Measurements from ENCODE around the gene TXNDC12. TPM values are rescaled to one million over a fixed set of nuclear protein-coding genes. Genes with fewer than 3 reads are reported as not detected.

The TXNDC12 gene
- total and polyA plus RNA-seq, 2 donors (not counting 1 experiment from before 2014, with no cell fraction given), result 12.6 to 38.9 TPM

GRCh38 chr1:51998701-51999100 is 56.3 kb downstream of the TXNDC12 start:
- peaks cover 23% of the 10 kb centered on the region for H3K27me3 Mint-ChIP-seq
- Histone ChIP-seq H3K79me2 (ENCODE audit: control insufficient read depth, insufficient read depth, low read length) (no peaks in the 10 kb centered on the region), H3K4me3 (ENCODE audit: control extremely low read depth in 1 of 5, extremely low read depth in 1 of 5, insufficient read depth in 1 of 5, low read depth in 2 of 5, low read length in 4 of 5) (no peak overlapping the region), H3K4me1 (ENCODE audit: control insufficient read depth in 2 of 2, insufficient read depth in 2 of 2, low read length in 2 of 2) (no peaks in the 10 kb centered on the region), H3K9me3 (ENCODE audit: control extremely low read depth in 1 of 3, control insufficient read depth in 2 of 3, insufficient read depth in 1 of 3, low read length in 2 of 3) (no peaks in the 10 kb centered on the region), H3K27ac (ENCODE audit: low read length in 2 of 2) (no peak overlapping the region), H3K36me3 (replicated peaks in 1 of 2; ENCODE audit: control extremely low read depth in 1 of 2, control insufficient read depth in 1 of 2, extremely low read depth in 1 of 2, insufficient read depth in 2 of 2, low read length in 1 of 2) (no peaks in the 10 kb centered on the region), H2AFZ (ENCODE audit: insufficient read depth, low read depth, low read length, poor library complexity, severe bottlenecking) (no peak overlapping the region), H3K4me2 (replicated peaks; ENCODE audit: low read depth, low read length, poor library complexity, severe bottlenecking) (no peak overlapping the region), H4K20me1 (ENCODE audit: control insufficient read depth, insufficient read depth, low read length, poor library complexity, severe bottlenecking) (no peaks in the 10 kb centered on the region), H3K27me3 (replicated peaks in 1 of 4; ENCODE audit: control extremely low read depth in 1 of 4, control insufficient read depth in 3 of 4, insufficient read depth in 4 of 4, low read length in 3 of 4) (peaks cover 0 to 9% (median 0%) of the 10 kb centered on the region in 4 experiments), H3K9ac (ENCODE audit: low read length) (no peak overlapping the region)
- DNase-seq (no peak), ATAC-seq (ENCODE audit: low read depth) (no peak)
- no peak for TF ChIP-seq CTCF (IDR thresholded peaks at IDR 0.05)
- TF ChIP-seq EZH2 (IDR thresholded peaks at IDR 0.05; ENCODE audit: borderline replicate concordance, insufficient read depth, low read depth, low read length, poor library complexity, severe bottlenecking), result no peak
- no peak overlapping the region for H3K27ac Mint-ChIP-seq
- 90% methylated on average over 1 of the region's 1 CpG for WGBS (ENCODE audit: insufficient coverage)
- H3K4me3 Mint-ChIP-seq, result no peak overlapping the region
- intact Hi-C loops (cut with micrococcal nuclease), result no loop called here
- ChIA-PET CTCF (interaction anchor here (0.8 to 4.5 kb wide), 2 partner anchors 12 to 101 kb away, joined by 3 to 47 read pairs; no protein-coding TSS in a partner anchor), POLR2A (no interaction called here)
- H3K9me3 Mint-ChIP-seq (ENCODE audit: insufficient read depth), result no peaks in the 10 kb centered on the region
- no peaks in the 10 kb centered on the region for H3K4me1 Mint-ChIP-seq

GRCh38 chr1:51997974-51998382 is 57.0 kb downstream of the TXNDC12 start:
- POLR2A ChIA-PET, result no interaction called here
- no peaks in the 10 kb centered on the region for H3K79me2 ChIP-seq (ENCODE audit: control insufficient read depth, insufficient read depth, low read length)
- H3K27me3 ChIP-seq (replicated peaks in 1 of 4; ENCODE audit: control extremely low read depth in 1 of 4, control insufficient read depth in 3 of 4, insufficient read depth in 4 of 4, low read length in 3 of 4), result peaks cover 0 to 13% (median 3%) of the 10 kb centered on the region in 4 experiments
- CTCF ChIA-PET, result interaction anchor here (4.5 kb wide), 1 partner anchor 100 kb away, joined by 47 read pairs; no protein-coding TSS in a partner anchor
- Mint-ChIP-seq H3K27me3 (peaks cover 26% of the 10 kb centered on the region), H3K9me3 (ENCODE audit: insufficient read depth) (no peaks in the 10 kb centered on the region), H3K4me1 (no peaks in the 10 kb centered on the region), H3K27ac (no peak overlapping the region), H3K4me3 (no peak overlapping the region)
- no peaks in the 10 kb centered on the region for H3K9me3 ChIP-seq (ENCODE audit: control extremely low read depth in 1 of 3, control insufficient read depth in 2 of 3, insufficient read depth in 1 of 3, low read length in 2 of 3)
- no peak overlapping the region for H2AFZ ChIP-seq (ENCODE audit: insufficient read depth, low read depth, low read length, poor library complexity, severe bottlenecking)
- intact Hi-C loops (cut with micrococcal nuclease), result no loop called here
- TF ChIP-seq CTCF (IDR thresholded peaks at IDR 0.05), result no peak
- no peak for TF ChIP-seq EZH2 (IDR thresholded peaks at IDR 0.05; ENCODE audit: borderline replicate concordance, insufficient read depth, low read depth, low read length, poor library complexity, severe bottlenecking)
- H3K9ac ChIP-seq (ENCODE audit: low read length), result no peak overlapping the region
- H4K20me1 ChIP-seq (ENCODE audit: control insufficient read depth, insufficient read depth, low read length, poor library complexity, severe bottlenecking), result no peaks in the 10 kb centered on the region
- DNase-seq (no peak), ATAC-seq (ENCODE audit: low read depth) (no peak)
- WGBS (ENCODE audit: insufficient coverage), result 81% methylated on average over 5 of the region's 5 CpGs
- H3K27ac ChIP-seq (ENCODE audit: low read length in 2 of 2), result no peak overlapping the region
- H3K4me2 ChIP-seq (replicated peaks; ENCODE audit: low read depth, low read length, poor library complexity, severe bottlenecking), result no peak overlapping the region
- H3K4me1 ChIP-seq (ENCODE audit: control insufficient read depth in 2 of 2, insufficient read depth in 2 of 2, low read length in 2 of 2), result no peaks in the 10 kb centered on the region
- H3K36me3 ChIP-seq (replicated peaks in 1 of 2; ENCODE audit: control extremely low read depth in 1 of 2, control insufficient read depth in 1 of 2, extremely low read depth in 1 of 2, insufficient read depth in 2 of 2, low read length in 1 of 2), result no peaks in the 10 kb centered on the region
- H3K4me3 ChIP-seq (ENCODE audit: control extremely low read depth in 1 of 5, extremely low read depth in 1 of 5, insufficient read depth in 1 of 5, low read depth in 2 of 5, low read length in 4 of 5), result no peak overlapping the region

All from B cell (primary cell).